GM21526 (cell line): ENCODE data around the gene LMAN1L.

Source experiments
- ATAC-seq: cut with Tn5 transposase; IDR thresholded peaks from one replicate; pipeline ENCODE4 v1.9.1; 2021; ENCODE audit warnings: moderate library complexity; ENCODE audit not compliant: unreplicated experiment, low FRiP score

LMAN1L gene

DNA sequence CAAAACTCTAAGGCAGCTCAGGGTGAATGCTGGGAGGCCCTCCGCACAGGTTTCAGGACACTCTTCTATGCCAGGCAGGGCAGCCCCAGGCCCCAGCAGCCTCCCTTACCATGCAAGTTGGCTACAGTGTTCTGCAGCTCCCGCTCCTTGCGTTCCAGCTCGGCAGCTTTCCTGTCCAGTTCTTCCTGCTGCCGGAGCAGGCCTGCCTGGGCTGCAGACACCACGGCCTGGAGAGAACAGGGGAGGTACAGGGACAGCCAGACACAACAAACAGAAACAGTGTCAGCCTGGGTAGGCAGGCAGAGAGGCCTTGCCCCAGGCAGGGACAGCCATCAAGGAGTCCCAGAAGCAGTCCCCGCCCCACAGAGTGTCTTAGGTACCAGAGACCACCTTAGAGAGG, 39.3 kb downstream of the LMAN1L start:
- no peak for ATAC-seq

DNA sequence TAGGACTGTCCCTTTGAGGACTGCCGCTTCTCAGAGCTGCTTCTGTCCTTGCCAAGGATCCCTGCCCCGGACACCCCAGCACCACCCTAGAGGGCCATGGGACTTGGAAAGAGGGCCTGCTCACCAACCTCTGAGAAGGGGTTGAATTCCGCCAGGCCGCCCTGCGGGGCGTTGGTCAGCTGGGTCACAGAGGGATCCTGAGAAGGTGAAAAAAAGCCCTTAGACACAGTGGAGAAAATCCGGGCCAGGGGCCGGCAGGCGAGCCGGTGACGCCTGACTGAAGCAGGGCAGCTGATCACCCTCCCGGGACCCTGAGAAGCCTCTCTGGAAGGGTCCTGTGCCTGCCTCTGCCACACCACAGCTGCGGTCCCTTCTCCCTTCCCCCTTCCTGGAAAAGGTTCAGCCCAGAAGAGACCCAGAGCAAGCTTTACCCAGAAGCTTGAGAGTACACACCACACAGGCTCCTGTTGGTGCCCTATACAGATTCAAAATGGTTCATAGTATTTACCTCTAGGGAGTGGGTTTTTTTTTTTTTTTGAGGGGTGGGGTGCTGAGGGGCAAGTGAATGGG, 41.9 kb downstream of the LMAN1L start:
- ATAC-seq: no peak

DNA sequence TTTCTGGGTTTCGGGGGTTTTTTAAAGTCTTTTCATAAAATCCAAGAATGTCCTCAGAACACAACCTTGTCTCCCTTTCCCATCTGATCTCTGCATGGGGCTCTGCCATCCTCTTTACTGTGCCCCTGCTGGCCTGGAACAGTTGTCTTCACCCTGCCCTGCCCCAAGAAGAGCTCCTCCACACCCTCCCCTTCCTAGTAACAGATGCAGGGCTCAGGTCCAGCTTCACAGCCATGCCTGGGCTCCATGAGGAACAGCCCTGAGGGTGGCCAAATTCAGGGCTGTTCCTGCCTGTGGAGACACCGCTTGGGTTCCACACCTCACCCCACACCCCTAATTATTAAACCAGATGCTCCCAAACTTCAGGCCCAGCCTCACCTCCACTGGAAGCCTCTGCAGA, 43.2 kb downstream of the LMAN1L start:
- ATAC-seq: no peak

DNA sequence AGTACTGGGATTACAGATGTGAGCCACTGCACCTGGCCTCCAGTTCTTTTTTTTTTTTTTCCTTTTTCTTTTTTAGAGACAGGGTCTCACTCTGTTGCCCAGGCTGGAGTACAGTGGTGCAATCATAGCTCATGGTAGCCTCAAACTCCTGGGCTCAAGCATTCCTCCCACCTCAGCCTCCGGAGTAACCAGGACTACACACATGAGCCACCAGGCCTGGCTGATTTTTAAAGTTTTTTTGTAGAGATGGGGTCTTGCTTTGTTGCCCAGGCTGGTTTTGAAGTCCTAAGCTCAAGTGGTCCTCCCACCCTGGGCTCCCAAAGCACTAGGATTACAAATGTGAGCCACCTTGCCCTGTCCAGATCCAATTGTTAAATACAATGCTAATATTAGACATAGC, 43.9 kb downstream of the LMAN1L start:
- no peak for ATAC-seq

DNA sequence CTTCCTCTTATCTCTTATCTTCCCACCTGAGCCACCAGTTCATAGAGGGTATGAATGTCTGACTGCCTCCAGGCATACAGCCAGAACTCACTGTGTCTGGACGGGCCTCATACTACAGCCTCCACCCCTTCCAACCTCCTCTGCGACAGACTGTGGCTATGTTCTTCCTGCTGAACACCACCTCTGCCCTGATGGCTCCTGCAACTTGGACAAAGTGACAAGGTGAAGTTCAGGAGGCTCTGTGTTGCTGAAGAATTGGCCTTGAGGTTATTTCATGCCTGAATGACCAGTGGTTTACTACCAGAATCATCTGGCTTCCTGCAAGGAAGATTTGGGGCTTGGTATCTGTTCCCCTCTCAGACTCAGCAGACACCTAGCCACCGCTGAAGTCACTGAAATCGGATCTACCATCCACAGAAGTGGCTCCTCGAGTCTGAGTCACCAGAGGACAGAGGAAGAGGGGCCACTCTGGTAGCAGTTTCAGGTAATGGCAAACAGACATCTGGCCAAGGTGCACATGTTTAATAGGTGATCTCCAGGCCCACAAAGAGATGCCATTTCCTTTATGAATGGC, 44.5 kb downstream of the LMAN1L start:
- no peak for ATAC-seq

DNA sequence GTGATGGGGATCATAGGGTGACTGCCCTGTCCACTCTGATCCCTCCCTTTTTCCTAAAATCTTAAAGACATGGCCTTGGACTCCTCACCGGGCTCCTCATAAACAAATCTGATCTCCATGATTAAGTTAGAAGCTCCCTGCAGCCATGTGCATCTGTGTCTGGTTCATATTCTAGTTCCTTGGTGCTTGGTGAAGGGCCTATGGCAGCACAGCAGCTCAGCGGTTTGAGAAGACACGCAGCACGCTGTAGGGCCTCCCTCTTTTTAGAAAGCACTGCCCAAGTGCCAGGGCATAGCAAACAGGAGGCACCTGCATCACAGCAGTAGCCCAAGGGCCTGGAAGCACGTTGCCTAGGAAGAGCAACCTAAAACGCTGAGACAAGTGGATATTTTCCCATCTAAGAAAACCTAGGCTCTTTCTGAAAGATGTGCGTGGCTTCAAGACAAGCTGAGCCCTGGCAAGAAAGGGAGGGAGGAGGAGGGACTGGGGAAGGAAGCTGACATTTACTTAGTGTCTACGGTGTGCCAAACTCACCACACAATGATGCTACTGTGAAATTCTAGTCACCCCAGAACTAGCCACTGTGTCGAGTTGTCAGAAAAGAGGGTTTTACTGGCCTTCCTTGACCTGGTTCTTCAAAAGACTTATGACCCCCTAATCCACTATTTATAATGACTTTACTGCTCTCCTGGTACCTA, 45.2 kb downstream of the LMAN1L start:
- ATAC-seq: no peak

DNA sequence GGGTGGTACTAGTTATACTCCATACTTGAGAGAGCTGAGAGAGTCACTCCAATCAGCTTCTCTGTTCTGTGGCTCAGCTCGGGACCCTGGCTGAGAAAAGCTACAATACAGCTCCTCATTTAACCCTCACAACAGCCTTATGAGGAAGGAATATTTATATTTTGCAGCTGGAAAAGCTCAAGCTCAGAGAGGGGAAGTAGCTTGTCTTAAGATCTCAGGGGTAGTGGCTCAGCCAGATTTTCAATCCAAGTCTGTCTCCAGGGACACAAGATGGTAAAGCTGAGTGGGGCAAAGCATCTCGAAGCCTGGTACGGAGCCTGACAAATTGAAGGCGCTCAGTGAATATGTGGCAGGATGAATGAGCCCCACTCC, 45.7 kb downstream of the LMAN1L start:
- no peak for ATAC-seq

DNA sequence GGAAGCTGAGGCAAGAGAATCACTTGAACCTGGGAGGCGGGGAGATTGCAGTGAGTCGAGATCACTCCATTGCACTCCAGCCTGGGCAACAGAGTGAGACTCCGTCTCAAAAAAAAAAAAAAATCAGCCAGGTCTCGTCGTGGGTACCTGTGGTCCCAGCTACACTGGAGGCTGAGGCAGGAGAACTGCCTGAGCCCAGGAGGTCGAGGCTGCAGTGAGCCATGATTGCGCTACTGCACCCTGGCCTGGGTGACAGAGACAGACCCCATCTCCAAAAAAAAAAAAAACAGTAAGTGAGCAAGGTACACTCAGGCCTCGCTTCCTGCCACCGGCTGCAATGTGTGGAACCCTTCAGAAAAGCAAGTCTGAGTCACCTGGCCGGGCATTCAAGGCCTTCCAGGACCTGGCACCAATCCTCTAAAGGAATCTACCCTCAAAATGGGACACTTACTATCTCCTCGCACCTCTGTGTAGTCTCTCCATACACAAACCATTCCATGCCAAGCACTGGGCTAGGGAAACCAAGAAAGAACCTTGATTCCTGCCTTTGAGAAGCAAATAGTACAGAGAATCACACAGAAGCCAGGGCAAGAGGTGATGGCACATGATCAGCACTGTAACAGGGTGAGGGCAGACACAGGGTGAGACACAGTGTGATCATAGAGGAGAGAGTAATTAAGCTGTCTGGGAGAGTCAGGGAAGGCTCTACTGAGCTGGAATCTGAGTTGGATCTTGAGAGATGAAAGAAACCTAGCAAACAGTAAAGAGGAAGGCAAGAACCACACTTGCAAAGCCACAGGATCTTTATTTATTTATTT, 50.8 kb downstream of the LMAN1L start:
- no peak for ATAC-seq

DNA sequence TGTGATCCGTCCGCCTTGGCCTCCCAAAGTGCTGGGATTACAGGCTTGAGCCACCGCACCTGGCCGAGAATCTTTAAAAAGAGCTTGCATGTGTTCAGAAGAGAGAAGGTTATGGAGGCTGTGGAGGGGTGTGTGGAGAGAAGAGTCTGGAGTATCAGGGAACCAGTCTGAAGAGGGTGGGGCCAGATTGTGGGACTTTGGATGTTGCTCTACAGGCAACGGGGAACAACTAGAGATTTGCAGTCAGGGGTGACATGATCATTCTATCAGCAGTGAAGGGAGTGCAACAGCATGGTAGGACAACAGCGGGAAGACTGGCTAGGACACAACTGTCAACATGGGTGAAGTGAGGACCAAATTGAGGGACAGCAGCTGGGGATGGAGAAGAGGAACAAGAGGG, 51.7 kb downstream of the LMAN1L start:
- no peak for ATAC-seq

DNA sequence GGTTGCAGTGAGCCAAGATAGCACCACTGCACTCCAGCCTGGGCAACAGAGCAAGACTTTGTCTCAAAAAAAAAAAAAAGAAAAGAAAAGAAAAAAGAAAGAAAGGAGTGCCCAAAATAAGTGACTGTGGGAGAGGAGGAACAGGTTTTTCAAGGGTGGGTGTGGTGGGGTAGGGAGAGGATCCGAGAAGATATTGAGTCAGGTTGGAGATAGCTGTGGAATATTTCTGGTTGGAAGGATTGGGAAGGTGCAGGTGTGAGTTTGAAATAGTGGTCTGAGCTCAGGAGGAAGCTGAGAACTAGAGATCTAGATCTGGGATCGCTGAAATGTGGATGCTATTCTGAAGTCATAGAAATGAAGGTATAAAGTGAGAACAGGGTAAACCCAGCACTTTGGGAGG, 52.7 kb downstream of the LMAN1L start:
- no peak for ATAC-seq

DNA sequence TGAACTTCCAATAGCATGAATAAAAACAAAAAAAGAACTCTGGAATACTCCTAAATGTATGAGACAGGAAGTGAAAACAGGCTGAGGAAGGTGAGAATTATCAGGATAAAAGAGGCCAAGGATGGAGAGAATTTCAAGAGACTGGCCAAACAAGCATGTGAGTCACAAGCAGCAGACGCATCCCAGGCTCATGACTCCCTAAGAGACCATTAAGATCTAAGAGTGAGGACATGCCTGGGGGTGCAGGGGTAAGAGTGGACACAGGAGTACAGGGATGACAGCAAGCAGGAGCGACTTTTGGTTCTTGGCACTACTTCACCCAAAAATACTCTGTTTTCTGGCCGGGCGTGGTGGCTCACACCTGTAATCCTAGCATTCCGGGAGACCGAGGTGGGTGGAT, 53.5 kb downstream of the LMAN1L start:
- no peak for ATAC-seq

DNA sequence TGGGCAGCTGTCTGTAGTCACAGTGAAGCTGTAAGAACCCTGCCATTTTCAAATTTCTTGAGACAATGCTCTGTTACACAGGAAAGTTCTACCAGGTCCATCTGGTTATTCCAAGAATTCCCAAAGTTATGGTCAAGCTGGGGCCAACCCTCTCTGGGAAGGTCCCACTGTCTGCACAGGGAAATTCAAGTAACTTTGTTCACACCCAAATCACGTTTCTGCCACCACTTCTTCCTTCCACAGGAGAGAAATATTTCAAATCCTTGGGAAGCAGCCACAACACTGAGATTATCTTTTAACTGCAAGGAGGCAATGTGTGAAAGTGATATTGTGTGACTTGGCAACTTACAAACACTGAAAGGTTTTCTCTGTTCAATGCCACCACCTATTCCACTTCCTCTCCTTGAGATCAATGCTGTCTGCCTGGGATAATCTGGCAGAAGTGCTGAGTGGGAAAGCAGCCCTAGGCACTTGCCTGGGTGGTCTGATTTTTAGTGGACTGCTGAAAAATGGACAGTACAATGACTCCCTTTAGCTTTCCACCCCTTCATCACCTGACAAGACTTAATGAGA, 54.9 kb downstream of the LMAN1L start:
- no peak for ATAC-seq

DNA sequence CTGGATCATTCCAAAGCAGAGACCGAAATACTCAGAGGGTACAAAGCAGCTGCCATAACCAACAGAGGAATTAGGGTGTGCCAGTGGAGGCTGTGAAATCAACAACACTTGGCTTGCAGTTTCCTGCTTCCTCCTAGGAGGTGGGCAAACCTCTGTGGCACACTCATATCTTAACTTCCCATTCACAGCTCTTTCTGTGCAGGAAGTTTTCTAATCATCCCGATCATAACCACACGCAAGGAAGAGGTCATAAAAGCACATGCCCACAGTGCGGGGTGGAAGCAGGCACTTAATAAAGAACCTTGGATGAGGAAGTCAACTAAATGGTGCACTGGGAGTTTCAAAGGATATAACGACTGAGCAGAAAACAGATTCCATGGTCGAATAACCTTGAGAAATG, 55.4 kb downstream of the LMAN1L start:
- no peak for ATAC-seq

DNA sequence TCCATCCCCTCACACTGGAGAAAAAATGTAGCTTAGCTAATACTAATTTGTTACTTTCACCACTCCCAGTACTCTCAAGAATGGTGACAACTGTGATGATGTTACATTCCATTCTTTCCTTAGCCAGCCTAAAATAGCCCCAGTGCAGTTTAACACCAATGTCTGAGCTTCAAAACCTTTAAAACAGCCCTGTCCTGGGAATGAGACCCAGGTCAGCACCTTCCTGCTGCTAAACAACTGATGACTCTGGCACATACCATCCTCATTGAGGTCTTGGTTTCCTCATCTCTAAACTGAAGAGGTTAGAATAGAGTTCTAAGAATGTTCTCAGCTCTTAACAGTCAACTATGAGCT, 56.7 kb downstream of the LMAN1L start:
- no peak for ATAC-seq

DNA sequence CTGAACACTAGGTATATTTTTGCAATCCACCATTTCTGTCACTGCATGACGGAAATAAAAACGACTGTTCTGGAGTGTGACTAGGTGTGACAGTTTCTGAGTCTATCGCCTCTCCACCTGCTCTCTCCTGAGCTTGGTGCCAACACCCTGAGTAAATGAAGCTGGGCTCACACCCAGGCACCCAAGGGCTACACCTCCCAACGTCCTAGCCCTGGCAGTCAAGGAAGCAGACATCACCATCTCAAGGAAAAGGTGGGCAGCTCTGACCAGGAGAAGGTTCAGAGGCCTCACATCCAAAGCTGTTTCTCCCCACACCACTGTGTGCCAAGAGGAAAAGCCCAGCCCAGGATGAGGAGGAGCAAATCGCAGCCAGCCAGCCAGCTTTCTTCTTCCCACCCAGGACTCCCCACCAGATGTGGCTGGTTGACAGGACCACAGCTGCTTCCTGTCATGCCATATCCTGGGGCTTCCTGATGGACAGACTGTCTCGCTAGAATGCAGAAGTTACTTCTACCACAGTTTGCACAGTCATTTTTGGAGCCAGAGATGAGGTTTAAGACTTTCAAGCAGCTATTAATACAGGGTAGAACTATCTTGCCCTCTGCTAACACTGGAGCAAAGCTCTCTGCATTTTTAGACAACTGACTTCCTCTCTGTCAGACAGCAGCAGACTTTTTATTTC, 57.2 kb downstream of the LMAN1L start:
- no peak for ATAC-seq

DNA sequence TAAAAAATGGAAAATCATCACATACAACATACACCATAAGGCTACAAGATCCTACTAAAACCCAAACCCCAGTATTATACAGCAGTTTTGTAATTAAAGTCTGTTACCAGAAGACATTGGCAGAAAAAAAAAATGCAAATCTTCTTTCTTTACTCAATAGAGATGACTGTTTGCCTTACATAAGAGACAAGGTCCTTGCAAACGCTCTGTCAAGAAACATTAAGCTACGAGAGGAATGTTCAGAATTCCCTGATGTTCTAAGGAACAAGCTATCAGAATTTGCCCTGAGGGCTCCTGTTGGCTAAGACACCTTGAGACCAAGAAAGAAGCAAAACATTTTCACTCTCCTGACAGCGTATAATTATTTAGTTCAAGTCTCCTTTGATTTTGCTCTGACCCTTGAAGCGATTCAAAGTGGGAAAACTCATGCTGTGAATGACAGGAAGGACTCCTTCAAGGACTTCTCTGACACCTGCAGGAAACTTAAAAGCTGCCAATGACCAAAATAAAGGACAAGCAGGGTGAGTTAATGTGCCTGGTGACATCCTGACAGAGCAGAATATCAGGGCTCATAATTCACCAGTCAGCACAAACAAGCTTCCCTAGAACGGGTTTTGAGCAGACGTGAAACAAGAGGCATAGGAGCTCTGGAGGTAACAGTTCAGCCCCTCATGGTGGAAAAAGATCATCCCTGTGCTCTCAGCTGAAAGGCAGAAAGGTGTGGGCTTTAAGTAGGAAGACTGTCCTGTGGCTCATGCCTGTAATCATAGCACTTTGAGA, 58.0 kb downstream of the LMAN1L start:
- no peak for ATAC-seq

DNA sequence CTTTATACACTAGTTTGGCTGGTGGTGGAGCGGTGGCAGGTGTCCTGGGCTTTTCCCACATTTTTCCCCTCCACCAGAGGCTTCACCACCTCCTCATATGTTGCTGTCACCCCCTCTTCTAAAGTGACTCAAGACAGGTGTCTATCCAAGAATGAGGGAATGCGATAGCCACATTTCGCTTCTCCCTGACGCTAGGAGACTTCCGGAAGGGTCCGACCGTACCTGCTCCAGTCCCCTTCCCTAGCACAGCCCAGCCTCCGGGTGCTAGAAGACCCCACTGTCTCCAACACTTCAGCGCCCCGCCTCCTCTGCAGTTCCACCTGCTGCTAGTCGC, 60.0 kb downstream of the LMAN1L start:
- no peak for ATAC-seq

DNA sequence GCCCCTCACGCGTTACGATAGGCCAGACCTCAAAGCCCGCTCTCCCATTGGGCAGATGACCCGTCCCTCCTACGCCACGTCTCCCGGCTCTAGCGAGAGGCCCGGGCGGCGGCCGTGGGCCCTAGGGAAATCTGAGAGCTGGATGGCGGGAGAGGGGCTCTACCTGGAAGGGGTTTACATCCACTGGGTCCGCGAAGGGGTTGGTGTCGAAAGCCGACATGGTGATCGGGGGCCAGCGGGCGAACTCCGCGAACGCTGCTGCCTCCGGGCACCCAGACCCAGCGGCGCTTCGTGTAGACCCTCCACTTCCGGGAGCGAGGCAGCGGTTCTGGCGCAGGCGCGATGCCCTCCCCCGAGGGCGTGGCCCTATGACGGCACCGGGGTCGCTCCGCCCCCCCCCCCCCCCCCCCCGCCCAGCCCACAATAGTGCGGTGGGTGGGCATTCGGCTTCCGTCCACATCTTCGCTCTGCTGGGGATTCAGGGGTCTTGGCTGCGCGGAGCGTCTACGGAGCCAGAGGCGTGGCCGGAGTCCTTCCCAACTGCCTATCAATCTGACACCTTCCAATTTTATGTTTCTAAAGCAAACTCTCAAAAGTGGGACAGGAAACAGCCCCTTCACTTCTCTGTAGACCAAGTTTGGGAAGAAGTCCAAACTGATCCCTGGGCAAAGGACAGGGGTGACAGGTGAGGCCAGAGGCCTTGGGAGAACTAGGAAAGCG, 60.6 kb downstream of the LMAN1L start, which contains the start of gene SCAMP2:
Gene SCAMP2 (minus strand): TSS at position 330 of the 720 bp plus-strand sequence. CDS start 110 bp downstream, at position 220.
- peak; percentile 81 for ATAC-seq

DNA sequence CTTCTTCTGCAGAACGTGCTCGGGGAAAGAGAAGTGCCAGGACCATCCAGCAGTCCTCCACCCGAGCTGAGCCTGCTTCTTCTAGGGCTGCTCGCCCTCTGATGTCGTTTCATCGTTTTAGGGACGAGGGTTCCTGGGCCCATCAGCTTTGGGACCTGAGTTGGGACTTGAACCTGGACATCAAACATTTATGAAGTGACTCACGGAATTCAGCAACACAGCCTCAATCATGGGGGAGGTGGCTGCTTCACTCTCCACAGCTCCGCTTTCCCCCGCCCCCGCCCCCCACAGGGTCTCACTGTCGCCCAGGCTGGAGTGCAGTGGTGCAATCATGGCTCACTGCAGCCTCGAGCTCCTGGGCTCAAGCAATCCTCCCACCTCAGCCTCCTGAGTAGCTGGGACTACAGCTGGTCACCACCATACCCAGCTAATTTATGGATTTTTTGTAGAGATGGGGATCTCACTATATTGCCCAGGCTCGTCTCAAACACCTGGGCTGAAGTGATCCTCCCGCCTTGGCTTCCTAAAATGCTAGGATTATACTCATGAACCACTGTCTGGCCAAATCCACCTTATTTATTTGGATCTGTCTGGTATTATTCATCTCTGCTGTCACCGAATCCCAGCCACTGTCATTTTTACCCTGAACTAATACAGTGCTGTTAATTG, 61.3 kb downstream of the LMAN1L start:
- ATAC-seq: no peak
